AG04450 (cell line): ENCODE data around the gene CABLES2. TPM values are rescaled to one million over a fixed set of nuclear protein-coding genes. Genes with fewer than 3 reads are reported as not detected.

Experiments used
- CTCF ChIA-PET: fragments of 300-600, 350-600 bp; formaldehyde crosslinking; extraction: SDS; loops from one replicate; lab custom pipeline; 2022; ENCODE audit warnings: antibody characterized with exemption, inconsistent platforms; lab: Charles Lee
- POLR2A ChIA-PET: fragments of 350-600 bp; formaldehyde crosslinking; extraction: SDS; loops from one replicate; lab custom pipeline; 2021; ENCODE audit warnings: antibody characterized with exemption, inconsistent platforms; lab: Yijun Ruan, JAX
- DNase-seq: peaks from one replicate; pipeline ENCODE4 v3.0.0-alpha.2; 2011; ENCODE audit warnings: low read depth, low spot score
- H3K27ac ChIP-seq: one replicate; pipeline ENCODE4 v1.5.1; 2012; ENCODE audit warnings: low read depth, low read length, control low read depth
- H3K27me3 ChIP-seq: one replicate; pipeline ENCODE4 v1.6.0; 2012; ENCODE audit warnings: low read length; ENCODE audit not compliant: control insufficient read depth, insufficient read depth
- H3K4me3 ChIP-seq: 2 replicates; pipeline ENCODE4 v1.5.1; 2011; ENCODE audit warnings: mild to moderate bottlenecking, low read depth, low read length, control low read depth
- H3K9me3 ChIP-seq: 2 replicates; pipeline ENCODE4 v1.5.1; 2012; ENCODE audit warnings: low read length; ENCODE audit not compliant: control insufficient read depth, insufficient read depth
- CTCF ChIP-seq: IDR thresholded peaks from 2 replicates; pipeline ENCODE4 v1.5.1; 2011; ENCODE audit warnings: low read depth, low read length, control low read depth, inconsistent platforms
- polyA plus RNA-seq: library from polyadenylated mRNA; depleted of rRNA; stranded (reverse); fragments of >200 nt; gene quantifications from 2 replicates; pipeline ENCODE4 v1.2.3, GENCODE V29; 2011

CABLES2 gene
- polyA plus RNA-seq, 1 experiment, result 3.8 TPM

- POLR2A ChIA-PET, result no interaction called here
- DNase-seq, result no peak
- no peaks in the 10 kb centered on the region for H3K27me3 ChIP-seq
- no peak overlapping the region for H3K27ac ChIP-seq
- peaks cover 7% of the 10 kb centered on the region; the same call in 1 of the 2 replicates for H3K9me3 ChIP-seq
- no peak overlapping the region for H3K4me3 ChIP-seq
- no peak for TF ChIP-seq CTCF
- CTCF ChIA-PET, result interaction anchor here (0.7 to 1.2 kb wide), 2 partner anchors 9 to 13 kb away, joined by 3 to 4 read pairs; no protein-coding TSS in a partner anchor
Measured at GRCh38 chr20:62396367-62397239, 10.5 kb downstream of the CABLES2 start.

DNA sequence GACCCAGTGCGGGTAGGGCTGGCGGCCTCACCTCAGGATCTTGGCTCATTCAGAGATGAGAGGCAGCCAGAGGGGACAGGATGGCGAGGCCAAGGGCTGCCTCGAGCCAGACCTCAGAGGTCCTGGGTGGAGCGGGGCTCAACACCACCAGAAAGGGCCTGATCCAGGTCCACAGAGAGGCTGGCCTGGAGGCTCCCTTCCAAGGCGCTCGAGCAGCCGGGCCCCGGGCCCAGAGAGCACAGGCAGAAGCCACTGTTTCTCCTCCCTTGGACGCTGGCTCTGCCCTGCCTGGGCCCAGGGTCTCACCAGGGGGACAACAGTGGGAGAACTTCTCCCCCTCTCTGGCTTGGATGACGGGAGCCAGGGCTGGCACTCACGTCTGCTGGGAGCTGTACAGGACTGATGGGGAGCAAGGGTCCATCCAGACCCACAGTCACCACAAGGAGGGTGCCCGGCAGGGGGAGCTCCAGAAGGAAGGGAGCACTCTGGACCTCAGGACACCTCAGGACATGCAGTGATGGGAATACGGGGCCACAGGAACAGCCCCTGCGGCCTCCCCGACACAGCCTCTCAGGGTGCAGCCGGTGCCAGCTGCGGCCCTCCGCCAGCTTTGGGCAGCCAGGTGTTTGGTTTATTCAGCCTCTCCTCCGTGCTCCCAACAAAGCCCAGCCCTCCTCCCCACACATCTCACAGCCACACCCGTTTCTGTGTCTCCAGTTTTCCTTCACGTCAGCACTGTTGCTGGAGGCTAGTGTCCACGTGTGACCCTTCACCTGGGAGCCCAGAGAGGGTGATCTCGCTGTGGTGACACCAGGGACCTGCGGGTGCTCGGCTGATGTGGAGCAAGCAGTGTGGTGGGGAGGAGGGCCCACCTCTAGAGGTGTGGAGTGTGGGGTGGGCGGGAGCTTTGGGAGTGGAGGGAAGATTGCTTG, 11.5 kb downstream of the CABLES2 start:
- no peak for DNase-seq
- H3K27me3 ChIP-seq, result no peaks in the 10 kb centered on the region
- no peak overlapping the region for H3K4me3 ChIP-seq
- POLR2A ChIA-PET, result no interaction called here
- peaks cover 7% of the 10 kb centered on the region; the same call in 1 of the 2 replicates for H3K9me3 ChIP-seq
- no peak overlapping the region for H3K27ac ChIP-seq
- CTCF ChIA-PET, result interaction anchor here (1.2 kb wide), 1 partner anchor 14 kb away, joined by 3 read pairs; no protein-coding TSS in a partner anchor
- TF ChIP-seq CTCF, result no peak

DNA sequence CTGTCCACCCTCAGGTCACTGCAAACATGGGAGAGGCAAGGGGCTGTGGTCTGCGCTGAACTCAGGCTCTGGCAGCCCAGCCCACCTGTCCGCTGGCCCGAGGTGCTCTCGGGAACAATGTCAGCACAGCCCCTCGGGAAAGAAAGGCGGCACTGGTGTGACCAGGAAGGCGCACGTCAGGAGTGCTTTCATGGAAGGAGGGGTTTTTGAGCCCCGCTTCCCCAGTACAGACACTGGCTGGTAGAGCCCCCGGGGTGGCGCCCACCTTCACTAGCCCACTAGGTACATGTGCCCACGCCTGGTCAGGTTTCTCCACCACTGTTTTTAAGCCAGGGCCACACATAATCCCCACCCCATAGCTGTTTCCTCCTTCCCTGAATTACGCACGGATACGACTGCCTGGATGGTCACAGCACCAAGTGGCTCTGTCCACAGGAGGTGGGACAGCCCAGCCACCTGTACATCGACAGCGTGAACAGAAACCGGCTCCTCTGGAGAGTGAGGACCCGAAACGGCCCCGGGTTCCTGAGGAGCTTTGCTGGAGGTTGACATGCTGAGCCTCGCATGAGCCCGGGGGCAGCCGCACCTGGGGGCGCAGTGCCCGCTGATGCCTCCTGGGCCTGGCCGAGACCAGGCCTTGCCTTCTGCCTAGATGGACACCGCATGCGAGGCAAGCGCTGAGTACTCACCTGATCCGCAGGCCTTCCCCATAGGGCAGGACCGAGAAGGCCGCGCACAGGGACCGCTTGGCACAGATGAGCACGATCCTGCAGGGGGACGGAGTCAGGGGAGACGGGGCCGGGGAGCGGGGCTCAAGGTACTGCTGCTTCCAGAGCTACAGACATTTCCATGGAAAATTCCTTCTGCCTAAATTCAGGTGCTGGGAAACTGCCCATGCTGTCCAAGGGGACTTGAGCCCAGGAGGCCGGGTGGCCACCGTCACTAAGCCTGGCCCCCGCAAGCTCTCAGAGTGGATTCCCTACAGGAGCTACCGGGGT, 12.5 kb downstream of the CABLES2 start:
- ChIA-PET POLR2A (no interaction called here), CTCF (interaction anchor here (0.6 kb wide), 1 partner anchor 19 kb away, joined by 3 read pairs; no protein-coding TSS in a partner anchor)
- TF ChIP-seq CTCF, result no peak

GRCh38 chr20:62393830-62394229, 13.3 kb downstream of the CABLES2 start:
- DNase-seq, result no peak
- POLR2A ChIA-PET, result no interaction called here
- CTCF ChIA-PET, result no interaction called here

More for the DNA sequence above, 12.5 kb downstream of the CABLES2 start:
- Histone ChIP-seq H3K9me3 (peaks cover 7% of the 10 kb centered on the region; the same call in 1 of the 2 replicates), H3K4me3 (no peak overlapping the region), H3K27ac (no peak overlapping the region), H3K27me3 (no peaks in the 10 kb centered on the region)
- DNase-seq, result no peak

More at GRCh38 chr20:62393830-62394229, 13.3 kb downstream of the CABLES2 start:
- H3K9me3 ChIP-seq, result peaks cover 7% of the 10 kb centered on the region; the same call in 1 of the 2 replicates
- no peaks in the 10 kb centered on the region for H3K27me3 ChIP-seq
- no peak overlapping the region for H3K4me3 ChIP-seq
- TF ChIP-seq CTCF, result no peak
- H3K27ac ChIP-seq, result no peak overlapping the region
